Spleen (tissue), 7 donors: Measurements from ENCODE around the gene IGSF22.

Experiments
- CTCF ChIP-seq, 11 experiments: fragments of 200-600 bp in 7 of 11; fragments of 450-650 bp in 4 of 11; sonication (generic) in 4 of 11; IDR thresholded peaks in 8 of 11; conservative IDR thresholded peaks in 3 of 11; 1 replicate in 7 of 11; 2 replicates in 4 of 11; pipeline versions ENCODE4 v1.4.0 to v1.8.0; 2016 to 2021; ENCODE audit warnings: antibody characterized with exemption in 11 of 11, inconsistent platforms in 4 of 11, mild to moderate bottlenecking in 1 of 11
- POLR2A ChIP-seq, 3 donors: fragments of 450-650 bp; IDR thresholded peaks; one replicate each; pipeline ENCODE4 v1.5.1; 2017; ENCODE audit warnings: antibody characterized with exemption in 3 of 3, mild to moderate bottlenecking in 1 of 3
- POLR2AphosphoS5 ChIP-seq, 3 donors: sonication (generic); formaldehyde crosslinking; IDR thresholded peaks; one replicate each; pipeline ENCODE4 v1.5.1; 2017; ENCODE audit warnings: antibody characterized with exemption in 3 of 3
- donor health status: DM: no; HTN: no; CAD: no; lungs with moderate emphysema.
- donor health status: DM: no; HTN: no; CAD: no.
- donor health status: DM: no; HTN: no; CAD: no.

- TF ChIP-seq CTCF (IDR thresholded peaks at IDR 0.05 in 8 of 11, conservative IDR thresholded peaks at IDR 0.05 in 3 of 11) (no peak), POLR2A (IDR thresholded peaks at IDR 0.05) (no peak), POLR2AphosphoS5 (IDR thresholded peaks at IDR 0.05) (no peak)
Measured at GRCh38 chr11:18668131-18668530, 57.9 kb downstream of the IGSF22 start.
